Neural progenitor cell (in vitro differentiated cells): ENCODE results near the gene CALCOCO2.

Experiments
- CTCF ChIP-seq: fragments of 200-600 bp; sonication (generic); IDR thresholded peaks from 2 replicates; pipeline ENCODE4 v1.5.1; 2017; ENCODE audit warnings: antibody characterized with exemption, mild to moderate bottlenecking
- EZH2 ChIP-seq: fragments of 200-600 bp; sonication (generic); IDR thresholded peaks from 2 replicates; pipeline ENCODE4 v1.6.1; 2017; ENCODE audit warnings: antibody characterized with exemption, mild to moderate bottlenecking, moderate library complexity

GRCh38 chr17:48841395-48841831 is 10.6 kb downstream of the CALCOCO2 start:
- TF ChIP-seq CTCF (no peak), EZH2 (no peak)
